Hindlimb muscle (tissue), 1 donor: Measurements from ENCODE around the gene GNG14. TPM values are rescaled to one million over a fixed set of nuclear protein-coding genes. Genes with fewer than 3 reads are reported as not detected.
"Not testable (repeated sequence)": the region's sequence is repeated elsewhere in the genome, so short reads cannot be mapped to it uniquely, and the experiment has no call there.

Experiments
- DNase-seq: peaks from one replicate; pipeline ENCODE4 v3.0.0-alpha.2; 2013
- polyA plus RNA-seq: library from polyadenylated mRNA; unstranded; fragments of 120-200 nt; gene quantifications from one replicate; pipeline ENCODE4 v1.2.1, GENCODE V29; 2013; ENCODE audit not compliant: insufficient read length

GNG14 gene
- 0.65 TPM for polyA plus RNA-seq

- DNase-seq = no peak
Measured at GRCh38 chr19:12687496-12688196, at the start of gene GNG14. GNG14 (plus strand) TSS chr19:12687998; CDS start chr19:12688049, 51 bp downstream.

- DNase-seq = no peak
Measured at GRCh38 chr19:12638611-12639182, 49.1 kb upstream of the GNG14 start.

- DNase-seq = peak; percentile 69
Measured at GRCh38 chr19:12639901-12640613, 47.7 kb upstream of the GNG14 start.

- no peak for DNase-seq
Measured at GRCh38 chr19:12641456-12641855, 46.3 kb upstream of the GNG14 start.

- no peak for DNase-seq
Measured at GRCh38 chr19:12642506-12642905, 45.3 kb upstream of the GNG14 start.

GRCh38 chr19:12643716-12644115 is 44.1 kb upstream of the GNG14 start:
- not testable (repeated sequence) for DNase-seq

- DNase-seq = no peak
Measured at GRCh38 chr19:12646551-12646950, 41.2 kb upstream of the GNG14 start.

GRCh38 chr19:12647047-12647446 is 40.8 kb upstream of the GNG14 start:
- no peak for DNase-seq

GRCh38 chr19:12647490-12648071 is 40.2 kb upstream of the GNG14 start:
- DNase-seq = no peak

GRCh38 chr19:12648088-12648487 is 39.7 kb upstream of the GNG14 start:
- DNase-seq = no peak

- DNase-seq = no peak
Measured at GRCh38 chr19:12649941-12650340, 37.9 kb upstream of the GNG14 start.

- DNase-seq = no peak
Measured at GRCh38 chr19:12652219-12652618, 35.6 kb upstream of the GNG14 start.

- DNase-seq = no peak
Measured at GRCh38 chr19:12655546-12655945, 32.3 kb upstream of the GNG14 start.

GRCh38 chr19:12656899-12657571 is 30.8 kb upstream of the GNG14 start:
- no peak for DNase-seq

GRCh38 chr19:12657966-12658365 is 29.8 kb upstream of the GNG14 start:
- no peak for DNase-seq

GRCh38 chr19:12660980-12661379 is 26.8 kb upstream of the GNG14 start:
- DNase-seq = no peak

GRCh38 chr19:12664406-12665280 is 23.2 kb upstream of the GNG14 start:
- DNase-seq = no peak

- DNase-seq = no peak
Measured at GRCh38 chr19:12665281-12665573, 22.6 kb upstream of the GNG14 start.

GRCh38 chr19:12665671-12666264 is 22.0 kb upstream of the GNG14 start:
- no peak for DNase-seq

- peak; percentile 81 for DNase-seq
Measured at GRCh38 chr19:12666265-12667048, 21.3 kb upstream of the GNG14 start, which contains the start of the genes MAN2B1 and WDR83. MAN2B1 (minus strand) TSS chr19:12666742; CDS start chr19:12666701, 41 bp downstream. WDR83 (plus strand) TSS chr19:12666807; CDS start chr19:12669791, 2,984 bp downstream.
